SK-N-SH (cell line): ENCODE measurements around the gene MAX. TPM values are rescaled to one million over a fixed set of nuclear protein-coding genes. Genes with fewer than 3 reads are reported as not detected.

Experiments used
- CTCF ChIA-PET: fragments of 300-600, 350-600 bp; formaldehyde crosslinking; extraction: SDS; loops from one replicate; lab custom pipeline; 2021; lab: Yijun Ruan, JAX
- POLR2A ChIA-PET: fragments of 350-600 bp; sonication (Branson Sonifier 250); formaldehyde crosslinking; extraction: SDS; loops from one replicate; lab custom pipeline; 2020; ENCODE audit warnings: antibody characterized with exemption, inconsistent platforms; lab: Yijun Ruan, JAX
- DNase-seq: peaks from one replicate; pipeline ENCODE4 v3.0.0; 2012
- H2AFZ ChIP-seq: fragments of 200-600 bp; sonication (generic); 2 replicates; pipeline ENCODE4 v1.8.1; 2016; ENCODE audit warnings: antibody characterized with exemption, mild to moderate bottlenecking, low read depth
- H3F3A ChIP-seq: fragments of 200-600 bp; sonication (generic); replicated peaks from 2 replicates; pipeline ENCODE3; 2016; ENCODE audit warnings: antibody characterized with exemption, mild to moderate bottlenecking; ENCODE audit not compliant: insufficient read depth
- H3K27ac ChIP-seq, 2 experiments: fragments of 200-500 bp in 1 of 2; fragments of 200-600 bp in 1 of 2; sonication (Bioruptor generic) in 1 of 2; sonication (generic), shearing (Covaris generic) in 1 of 2; 2 replicates each; pipeline versions ENCODE4 v1.5.1 to v1.6.1; 2014 to 2016; ENCODE audit warnings: low read depth in 2 of 2, inconsistent platforms in 1 of 2, low read length in 1 of 2, mild to moderate bottlenecking in 1 of 2, mixed read lengths in 1 of 2
- H3K27me3 ChIP-seq: fragments of 200-600 bp; sonication (generic), shearing (Covaris generic); 2 replicates; pipeline ENCODE4 v1.6.1; 2016; ENCODE audit warnings: mixed run types; ENCODE audit not compliant: insufficient read depth
- H3K36me3 ChIP-seq, 2 experiments: fragments of 200-500 bp in 1 of 2; fragments of 200-600 bp in 1 of 2; sonication (Bioruptor generic) in 1 of 2; sonication (generic) in 1 of 2; replicated peaks in 1 of 2; 2 replicates each; pipeline versions ENCODE3 to v1.5.1; 2014 to 2016; ENCODE audit warnings: low read length in 1 of 2, mild to moderate bottlenecking in 1 of 2; ENCODE audit not compliant: insufficient read depth in 2 of 2, control insufficient read depth in 1 of 2
- H3K4me1 ChIP-seq, 2 experiments: fragments of 200-500 bp in 1 of 2; fragments of 200-600 bp in 1 of 2; sonication (Bioruptor generic) in 1 of 2; sonication (generic), shearing (Covaris generic) in 1 of 2; 2 replicates each; pipeline versions ENCODE4 v1.5.1 to v1.6.1; 2014 to 2016; ENCODE audit warnings: low read depth in 1 of 2, low read length in 1 of 2, mixed run types in 1 of 2; ENCODE audit not compliant: insufficient read depth in 2 of 2, control insufficient read depth in 1 of 2
- H3K4me2 ChIP-seq: fragments of 200-600 bp; sonication (generic), shearing (Covaris generic); 2 replicates; pipeline ENCODE4 v1.6.1; 2017; ENCODE audit warnings: mixed run types
- H3K4me3 ChIP-seq, 2 experiments: fragments of 200-500 bp in 1 of 2; fragments of 200-600 bp in 1 of 2; sonication (Bioruptor generic) in 1 of 2; sonication (generic), shearing (Covaris generic) in 1 of 2; 2 replicates each; pipeline versions ENCODE4 v1.5.1 to v1.8.1; 2014 to 2016; ENCODE audit warnings: low read depth in 2 of 2, inconsistent platforms in 1 of 2, low read length in 1 of 2, mild to moderate bottlenecking in 1 of 2, mixed read lengths in 1 of 2, moderate library complexity in 1 of 2
- H3K79me2 ChIP-seq: fragments of 200-600 bp; sonication (generic); 2 replicates; pipeline ENCODE4 v1.8.1; 2017; ENCODE audit warnings: mild to moderate bottlenecking; ENCODE audit not compliant: insufficient read depth
- H3K9ac ChIP-seq: fragments of 200-600 bp; sonication (generic); 2 replicates; pipeline ENCODE4 v1.6.1; 2017; ENCODE audit warnings: mixed run types
- H3K9me2 ChIP-seq: fragments of 200-600 bp; sonication (generic); 2 replicates; pipeline ENCODE4 v1.6.1; 2017; ENCODE audit warnings: mixed run types
- H3K9me3 ChIP-seq: fragments of 200-600 bp; sonication (generic); 2 replicates; pipeline ENCODE4 v1.6.1; 2017; ENCODE audit warnings: mixed run types, mild to moderate bottlenecking, moderate library complexity
- H4K20me1 ChIP-seq: fragments of 200-600 bp; sonication (generic); 2 replicates; pipeline ENCODE4 v1.6.1; 2017; ENCODE audit warnings: mild to moderate bottlenecking, mixed run types; ENCODE audit not compliant: insufficient read depth
- CTCF ChIP-seq: fragments of 200-600 bp; sonication (generic); IDR thresholded peaks from 2 replicates; pipeline ENCODE4 v1.6.1; 2017; ENCODE audit warnings: antibody characterized with exemption, mild to moderate bottlenecking, moderate library complexity
- ELF1 ChIP-seq: IDR thresholded peaks from 2 replicates; pipeline ENCODE4 v1.4.0; 2012
- EP300 ChIP-seq, 2 experiments: IDR thresholded peaks; 2 replicates each; pipeline versions ENCODE4 v1.4.0 to v1.6.1; 2012; ENCODE audit warnings: borderline replicate concordance in 1 of 2, low read depth in 1 of 2, low read length in 1 of 2
- EZH2phosphoT487 ChIP-seq: fragments of 200-600 bp; sonication (generic); IDR thresholded peaks from 2 replicates; pipeline ENCODE4 v1.6.1; 2017; ENCODE audit warnings: low read depth, mixed run types, mild to moderate bottlenecking, antibody characterized with exemption, moderate library complexity, borderline replicate concordance
- FOSL2 ChIP-seq: IDR thresholded peaks from 2 replicates; pipeline ENCODE4 v1.4.0; 2012; ENCODE audit warnings: low read depth, mild to moderate bottlenecking, moderate library complexity, borderline replicate concordance
- FOXJ3 ChIP-seq: sonication (generic); formaldehyde crosslinking; IDR thresholded peaks from 2 replicates; pipeline ENCODE4 v1.5.1; 2020; ENCODE audit warnings: mild to moderate bottlenecking, missing genetic modification reagents
- FOXM1 ChIP-seq: IDR thresholded peaks from 2 replicates; pipeline ENCODE4 v1.4.0; 2012; ENCODE audit warnings: low read depth, mild to moderate bottlenecking
- JUND ChIP-seq: IDR thresholded peaks from 2 replicates; pipeline ENCODE4 v1.4.0; 2012
- PBX3 ChIP-seq: IDR thresholded peaks from 2 replicates; pipeline ENCODE4; 2012
- POLR2AphosphoS5 ChIP-seq: IDR thresholded peaks from 2 replicates; pipeline ENCODE4 v1.6.1; 2012; ENCODE audit warnings: low read depth, low read length
- RAD21 ChIP-seq: IDR thresholded peaks from 2 replicates; pipeline ENCODE4 v1.6.1; 2012; ENCODE audit warnings: mild to moderate bottlenecking, low read length
- RFX5 ChIP-seq: IDR thresholded peaks from 2 replicates; pipeline ENCODE4 v1.6.1; 2012; ENCODE audit warnings: mild to moderate bottlenecking, improper control_type of control experiment, low read length
- SIN3A ChIP-seq: IDR thresholded peaks from 2 replicates; pipeline ENCODE4 v1.6.1; 2012; ENCODE audit warnings: low read depth, mild to moderate bottlenecking, low read length, moderate library complexity, borderline replicate concordance
- TCF12 ChIP-seq: IDR thresholded peaks from 2 replicates; pipeline ENCODE4 v1.4.0; 2012
- TEAD4 ChIP-seq: IDR thresholded peaks from 2 replicates; pipeline ENCODE4 v1.4.0; 2012; ENCODE audit warnings: mild to moderate bottlenecking, borderline replicate concordance; ENCODE audit not compliant: insufficient read depth
- WGBS: methylation state at CpG from one replicate; pipeline ENCODE4 v1.1.6; 2017; ENCODE audit warnings: low lambda C conversion rate; 5-methylcytosine and 5-hydroxymethylcytosine counted together
- polyA plus RNA-seq, 3 experiments: library from polyadenylated mRNA; depleted of rRNA; stranded (reverse); fragments of >200 nt; gene quantifications; 2 replicates each; pipeline ENCODE4 v1.2.3, GENCODE V29; 2012
- TF ChIP-seq, protein P1 (sequence below): IDR thresholded peaks from 2 replicates; pipeline ENCODE4 v1.4.0; 2012; ENCODE audit warnings: low read depth, borderline replicate concordance

MAX gene
- polyA plus RNA-seq, 1 of the 3 experiments (the other 2 are of a cell fraction), result 103 TPM

GRCh38 chr14:65144170-65144569 is 41.9 kb upstream of the MAX start:
- Histone ChIP-seq H3F3A (no peaks in the 10 kb centered on the region), H3K9me2 (no peaks in the 10 kb centered on the region), H2AFZ (no peak overlapping the region), H3K9me3 (no peaks in the 10 kb centered on the region), H3K27me3 (peaks cover 15% of the 10 kb centered on the region; the same call in 1 of the 2 replicates), H3K4me1 (no peaks in the 10 kb centered on the region), H3K27ac (no peak overlapping the region), H3K79me2 (no peaks in the 10 kb centered on the region), H4K20me1 (no peaks in the 10 kb centered on the region), H3K36me3 (no peaks in the 10 kb centered on the region), H3K4me2 (no peak overlapping the region), H3K4me3 (no peak overlapping the region), H3K9ac (no peak overlapping the region)
- ChIA-PET POLR2A (no interaction called here), CTCF (no interaction called here)
- WGBS, result 58% methylated on average over 6 of the region's 8 CpGs
- DNase-seq, result no peak
- TF ChIP-seq CTCF, result no peak
- no peak for TF ChIP-seq ELF1
- no peak for TF ChIP-seq FOXM1

GRCh38 chr14:65142914-65143625 is 40.8 kb upstream of the MAX start:
- H3K27ac ChIP-seq, result no peak overlapping the region
- H3K9ac ChIP-seq, result no peak overlapping the region
- no peaks in the 10 kb centered on the region for H3K79me2 ChIP-seq
- peaks cover 15% of the 10 kb centered on the region; the same call in 1 of the 2 replicates for H3K27me3 ChIP-seq
- WGBS, result 64% methylated on average over 8 of the region's 8 CpGs
- ChIA-PET POLR2A (no interaction called here), CTCF (interaction anchor here (1.4 kb wide), 1 partner anchor 21 kb away, joined by 3 read pairs; no protein-coding TSS in a partner anchor)
- H3K4me3 ChIP-seq, result no peak overlapping the region
- TF ChIP-seq, protein P1, sequence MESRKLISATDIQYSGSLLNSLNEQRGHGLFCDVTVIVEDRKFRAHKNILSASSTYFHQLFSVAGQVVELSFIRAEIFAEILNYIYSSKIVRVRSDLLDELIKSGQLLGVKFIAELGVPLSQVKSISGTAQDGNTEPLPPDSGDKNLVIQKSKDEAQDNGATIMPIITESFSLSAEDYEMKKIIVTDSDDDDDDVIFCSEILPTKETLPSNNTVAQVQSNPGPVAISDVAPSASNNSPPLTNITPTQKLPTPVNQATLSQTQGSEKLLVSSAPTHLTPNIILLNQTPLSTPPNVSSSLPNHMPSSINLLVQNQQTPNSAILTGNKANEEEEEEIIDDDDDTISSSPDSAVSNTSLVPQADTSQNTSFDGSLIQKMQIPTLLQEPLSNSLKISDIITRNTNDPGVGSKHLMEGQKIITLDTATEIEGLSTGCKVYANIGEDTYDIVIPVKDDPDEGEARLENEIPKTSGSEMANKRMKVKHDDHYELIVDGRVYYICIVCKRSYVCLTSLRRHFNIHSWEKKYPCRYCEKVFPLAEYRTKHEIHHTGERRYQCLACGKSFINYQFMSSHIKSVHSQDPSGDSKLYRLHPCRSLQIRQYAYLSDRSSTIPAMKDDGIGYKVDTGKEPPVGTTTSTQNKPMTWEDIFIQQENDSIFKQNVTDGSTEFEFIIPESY, result no peak
- TF ChIP-seq ELF1, result no peak
- no peak for TF ChIP-seq PBX3
- no peak for TF ChIP-seq RFX5
- no peak for TF ChIP-seq FOSL2
- TF ChIP-seq RAD21, result no peak
- no peak for TF ChIP-seq TCF12
- TF ChIP-seq TEAD4, result no peak
- TF ChIP-seq CTCF, result no peak
- TF ChIP-seq SIN3A, result no peak
- TF ChIP-seq EZH2phosphoT487, result no peak
- no peak for TF ChIP-seq POLR2AphosphoS5
- TF ChIP-seq FOXJ3, result no peak
- TF ChIP-seq EP300 (IDR thresholded peaks at IDR 0.05; ENCODE audit: borderline replicate concordance in 1 of 2, low read depth in 1 of 2, low read length in 1 of 2), result no peak
- no peak for TF ChIP-seq JUND
- TF ChIP-seq, all 33 proteins: peak for 0
- Histone ChIP-seq H3K9me2 (no peaks in the 10 kb centered on the region), H3K4me1 (no peaks in the 10 kb centered on the region), H4K20me1 (no peaks in the 10 kb centered on the region), H3F3A (no peaks in the 10 kb centered on the region), H2AFZ (no peak overlapping the region), H3K36me3 (no peaks in the 10 kb centered on the region), H3K9me3 (no peaks in the 10 kb centered on the region), H3K4me2 (no peak overlapping the region)
- no peak for DNase-seq
